Left hindlimb (tissue), 1 donor: ENCODE results near the gene TAP2.
A peak's percentile ranks its signal among the peaks of the same experiment; 100 is the strongest.
"Not testable (repeated sequence)": the region's sequence is repeated elsewhere in the genome, so short reads cannot be mapped to it uniquely, and the experiment has no call there.

Experiments used
- DNase-seq: peaks from one replicate; pipeline ENCODE4 v3.0.0-alpha.2; 2018

TAP2 gene

GRCh38 chr6:32838114-32838958, at the start of gene TAP2:
TSS of gene TAP2 (minus strand) at chr6:32838739. CDS start at chr6:32838233, 506 bp downstream.
- peak; percentile 96 for DNase-seq

GRCh38 chr6:32887616-32888015, 49.1 kb upstream of the TAP2 start:
- no peak for DNase-seq

- no peak for DNase-seq
Measured at GRCh38 chr6:32886681-32887383, 48.3 kb upstream of the TAP2 start.

GRCh38 chr6:32885698-32886286, 47.3 kb upstream of the TAP2 start:
- no peak for DNase-seq

- no peak for DNase-seq
Measured at GRCh38 chr6:32883789-32884188, 45.2 kb upstream of the TAP2 start.

GRCh38 chr6:32882879-32883250, 44.3 kb upstream of the TAP2 start:
- no peak for DNase-seq

GRCh38 chr6:32880962-32881361, 42.4 kb upstream of the TAP2 start:
- DNase-seq = not testable (repeated sequence)

GRCh38 chr6:32879691-32880090, 41.2 kb upstream of the TAP2 start:
- no peak for DNase-seq

- DNase-seq = no peak
Measured at GRCh38 chr6:32876603-32877002, 38.1 kb upstream of the TAP2 start.

GRCh38 chr6:32873947-32874346, 35.4 kb upstream of the TAP2 start:
- not testable (repeated sequence) for DNase-seq

GRCh38 chr6:32868257-32868788, 29.8 kb upstream of the TAP2 start:
- peak; percentile 67 for DNase-seq

- no peak for DNase-seq
Measured at GRCh38 chr6:32867554-32868256, 29.2 kb upstream of the TAP2 start.

GRCh38 chr6:32867022-32867477, 28.5 kb upstream of the TAP2 start:
- no peak for DNase-seq

- no peak for DNase-seq
Measured at GRCh38 chr6:32865724-32866443, 27.3 kb upstream of the TAP2 start.

- no peak for DNase-seq
Measured at GRCh38 chr6:32862725-32863124, 24.2 kb upstream of the TAP2 start.

GRCh38 chr6:32860674-32861073, 22.1 kb upstream of the TAP2 start:
- no peak for DNase-seq

- no peak for DNase-seq
Measured at GRCh38 chr6:32858194-32858593, 19.7 kb upstream of the TAP2 start.

GRCh38 chr6:32857156-32857891, 18.8 kb upstream of the TAP2 start:
- no peak for DNase-seq

GRCh38 chr6:32855467-32856174, 17.1 kb upstream of the TAP2 start:
- no peak for DNase-seq

- DNase-seq = peak; percentile 37
Measured at GRCh38 chr6:32854376-32855178, 16.0 kb upstream of the TAP2 start.
